ENCODE data around the gene PIK3CG. TPM values are rescaled to one million over a fixed set of nuclear protein-coding genes. Genes with fewer than 3 reads are reported as not detected.
A peak's percentile ranks its signal among the peaks of the same experiment; 100 is the strongest.
"Not testable (repeated sequence)": the region's sequence is repeated elsewhere in the genome, so short reads cannot be mapped to it uniquely, and the experiment has no call there.

The PIK3CG gene
- total RNA-seq, 1 experiment from 2014 or later: not detected

DNA sequence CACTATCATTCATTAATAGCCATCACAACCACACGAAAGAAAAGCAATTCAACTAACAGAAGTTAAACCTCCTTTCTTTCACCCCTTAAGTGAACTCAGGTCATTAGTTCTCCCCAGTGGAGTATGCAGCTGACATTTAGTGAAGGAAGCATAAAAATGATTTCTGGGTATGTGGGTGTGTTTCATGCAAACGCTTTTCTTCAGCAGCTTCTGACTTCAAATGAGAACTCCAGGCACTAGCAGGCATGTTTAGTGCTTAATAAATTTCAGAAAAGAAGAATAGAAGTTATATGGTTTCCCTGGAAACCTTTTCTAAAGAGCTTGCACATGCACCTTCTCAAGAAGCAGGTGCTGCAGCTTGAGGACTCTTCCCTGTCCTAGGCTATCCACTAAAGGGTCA is 62.5 kb downstream of the PIK3CG start:
- DNase-seq (ENCODE audit: extremely low read depth, low read depth): no peak

DNA sequence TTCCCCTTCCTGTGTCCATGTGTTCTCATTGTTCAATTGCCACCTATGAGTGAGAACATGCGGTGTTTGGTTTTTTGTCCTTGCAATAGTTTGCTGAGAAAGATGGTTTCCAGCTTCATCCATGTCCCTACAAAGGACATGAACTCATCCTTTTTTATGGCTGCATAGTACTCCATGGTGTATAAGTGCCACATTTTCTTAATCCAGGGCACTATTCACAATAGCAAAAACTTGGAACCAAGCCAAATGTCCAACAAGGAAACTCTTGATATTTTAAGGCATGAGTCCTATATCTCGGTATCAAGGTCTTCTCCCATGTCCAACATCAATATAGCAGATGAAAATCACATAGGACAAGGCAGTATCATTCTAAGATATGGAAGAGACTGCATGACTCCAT is 64.5 kb downstream of the PIK3CG start:
- DNase-seq (ENCODE audit: extremely low read depth, low read depth): not testable (repeated sequence)

DNA sequence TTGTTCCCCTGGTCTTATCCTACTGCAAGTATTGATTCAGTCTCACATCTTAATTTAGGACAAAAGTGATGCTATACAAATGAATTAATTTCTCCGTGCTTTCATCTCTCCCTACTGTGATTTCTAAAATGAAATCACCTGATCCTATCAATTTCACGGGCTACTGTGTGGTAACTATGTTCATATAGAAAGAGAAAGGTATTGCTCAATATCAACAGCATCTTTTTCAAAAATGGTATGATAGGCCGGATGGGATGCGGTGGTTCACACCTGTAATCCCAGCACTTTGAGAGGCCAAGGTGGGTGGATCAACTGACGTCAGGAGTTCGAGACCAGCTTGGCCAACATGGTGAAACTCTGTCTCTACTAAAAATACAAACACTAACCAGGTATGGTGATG is 71.2 kb downstream of the PIK3CG start:
- no peak for DNase-seq (ENCODE audit: extremely low read depth, low read depth)

DNA sequence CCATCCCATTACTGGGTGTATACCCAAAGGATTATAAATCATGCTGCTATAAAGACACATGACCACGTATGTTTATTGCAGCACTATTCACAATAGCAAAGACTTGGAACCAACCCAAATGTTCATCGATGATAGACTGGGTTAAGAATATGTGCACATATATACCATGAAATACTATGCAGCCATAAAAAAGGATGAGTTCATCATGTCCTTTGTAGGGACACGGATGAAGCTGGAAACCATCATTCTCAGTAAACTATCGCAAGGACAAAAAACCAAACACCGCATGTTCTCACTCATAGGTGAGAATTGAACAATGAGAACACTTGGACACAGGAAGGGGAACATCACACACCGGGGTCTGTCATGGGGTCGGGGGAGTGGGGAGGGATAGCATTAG is 73.0 kb downstream of the PIK3CG start:
- not testable (repeated sequence) for DNase-seq (ENCODE audit: extremely low read depth, low read depth)

DNA sequence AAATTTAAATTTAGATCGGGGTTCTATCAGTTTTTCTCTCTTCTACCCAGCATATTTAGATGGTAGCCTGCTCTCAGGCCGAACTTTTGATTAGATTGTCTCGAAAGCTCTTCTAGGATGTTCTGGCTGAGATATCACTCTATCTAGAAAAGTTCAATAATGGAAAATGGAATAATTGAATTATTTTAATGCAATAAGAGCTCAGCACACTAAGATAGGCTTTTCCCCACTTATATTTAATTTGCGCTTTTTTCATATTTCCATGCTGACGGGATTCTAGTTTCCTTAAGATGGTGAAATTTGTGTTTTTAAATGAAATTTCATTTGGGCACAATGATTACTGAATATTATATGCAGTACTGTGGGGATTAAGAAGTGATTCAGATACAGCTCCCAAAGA is 73.7 kb downstream of the PIK3CG start:
- no peak for DNase-seq (ENCODE audit: extremely low read depth, low read depth)

DNA sequence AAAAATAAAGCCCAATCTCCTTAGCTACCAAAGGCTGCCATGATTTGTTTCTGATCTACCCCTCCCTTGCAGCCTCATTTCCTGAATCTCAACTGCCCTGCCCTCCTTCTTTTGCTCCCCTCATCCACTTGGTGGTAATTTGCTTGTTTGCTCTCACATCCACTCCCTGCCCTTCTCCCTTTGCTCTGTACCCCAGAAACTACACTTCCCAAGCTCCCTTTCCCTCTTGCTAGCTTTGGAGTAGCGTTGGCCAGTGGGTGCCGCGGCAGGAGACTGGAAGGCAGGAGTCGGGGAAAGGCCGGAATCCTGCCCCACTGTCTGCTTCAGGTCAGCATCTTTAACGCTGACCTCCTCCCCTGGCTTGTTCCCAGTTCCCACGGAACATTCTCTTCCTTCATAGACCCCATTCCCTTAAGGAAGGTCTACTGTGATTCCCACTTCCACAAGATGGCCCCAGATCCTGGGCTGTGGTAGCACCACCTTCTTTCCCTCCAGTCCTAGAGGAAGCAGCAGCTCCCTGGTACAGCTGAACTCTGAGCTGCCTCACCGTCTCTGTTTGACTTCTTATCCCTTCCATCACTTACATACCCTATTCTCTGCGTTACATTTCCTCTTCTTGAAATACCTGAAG is 79.1 kb downstream of the PIK3CG start:
- no peak for DNase-seq (ENCODE audit: extremely low read depth, low read depth)

DNA sequence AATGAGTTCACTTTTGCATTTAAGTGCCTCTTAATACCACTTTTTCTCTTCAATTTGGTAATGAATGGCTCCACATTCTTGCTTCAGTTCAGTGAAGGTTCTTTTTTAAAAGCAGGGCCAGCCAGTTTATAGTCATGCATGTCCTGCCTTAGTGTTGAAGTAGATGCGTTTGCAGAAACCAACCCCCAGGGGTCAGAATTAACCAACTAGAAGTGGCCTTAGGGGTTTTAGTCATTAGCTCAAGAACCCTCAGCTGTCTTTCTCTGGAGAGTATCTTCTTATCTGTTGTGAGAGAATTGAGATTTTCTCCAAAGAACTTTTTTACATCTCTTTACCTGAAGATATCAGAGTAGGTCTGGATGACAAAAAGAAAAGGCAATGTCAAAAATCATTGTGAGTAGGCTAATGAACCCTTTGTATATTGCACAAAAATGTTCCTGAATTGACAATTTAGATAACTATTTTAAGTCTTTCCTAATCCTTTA is 82.2 kb downstream of the PIK3CG start:
- DNase-seq (ENCODE audit: extremely low read depth, low read depth): peak; percentile 67

DNA sequence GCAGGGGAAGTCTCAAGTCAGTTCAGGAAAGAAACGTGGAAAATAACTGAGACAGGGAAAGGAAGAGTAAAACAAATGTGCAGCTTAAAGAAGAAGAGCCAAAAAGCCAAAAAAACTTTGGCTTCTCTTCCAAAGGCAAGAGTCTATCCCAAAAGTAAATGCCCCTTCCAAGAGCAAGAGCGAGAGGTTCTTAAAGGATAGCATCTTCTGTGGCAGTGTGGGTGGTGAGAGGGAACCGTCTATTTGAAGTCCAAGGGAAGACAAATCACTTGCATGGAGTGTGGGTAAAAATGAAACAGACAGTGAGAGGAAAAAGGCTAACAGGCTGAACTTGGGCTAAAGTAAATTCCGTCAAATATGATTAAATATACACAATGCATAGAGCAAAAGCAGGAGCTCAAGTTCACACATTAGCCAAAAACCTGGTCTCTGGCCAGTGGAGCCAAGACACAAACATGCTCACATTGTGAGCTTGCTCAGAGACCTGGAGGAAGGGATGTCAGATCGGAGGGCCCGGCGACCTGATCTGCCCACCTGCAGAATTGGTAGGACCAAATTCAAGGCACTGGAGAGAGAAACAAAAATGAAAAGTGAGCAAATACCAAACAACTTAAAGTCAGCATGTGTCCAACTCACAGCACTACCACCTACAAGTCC is 87.0 kb downstream of the PIK3CG start:
- DNase-seq (ENCODE audit: extremely low read depth, low read depth): no peak

DNA sequence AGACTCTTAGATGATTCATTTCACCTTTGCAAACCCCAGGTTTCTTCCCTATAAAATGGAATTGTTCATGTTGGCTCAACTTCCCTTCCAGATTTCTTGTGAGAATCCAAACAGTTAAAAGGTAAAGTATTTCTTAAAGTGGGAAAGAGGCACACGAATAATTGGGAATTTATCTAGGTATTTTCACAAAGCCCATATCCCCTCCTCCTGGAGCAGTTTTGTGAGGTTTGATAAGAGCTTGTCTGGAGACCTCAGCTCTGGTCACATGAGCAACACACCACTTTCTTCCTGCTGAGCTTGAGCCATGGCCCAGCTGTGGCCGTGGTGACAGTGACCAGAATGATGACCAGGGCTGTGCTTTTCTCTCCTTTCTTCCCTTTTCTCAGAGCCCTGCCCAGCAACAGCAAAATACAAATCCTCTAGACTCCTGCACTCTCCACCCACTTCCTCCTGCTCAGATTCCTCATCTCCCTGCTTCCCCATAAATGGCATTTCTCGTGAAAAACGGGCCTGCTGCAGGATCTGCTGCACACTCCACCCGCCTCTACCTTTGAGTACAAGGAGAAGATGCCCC is 87.7 kb downstream of the PIK3CG start:
- no peak for DNase-seq (ENCODE audit: extremely low read depth, low read depth)

DNA sequence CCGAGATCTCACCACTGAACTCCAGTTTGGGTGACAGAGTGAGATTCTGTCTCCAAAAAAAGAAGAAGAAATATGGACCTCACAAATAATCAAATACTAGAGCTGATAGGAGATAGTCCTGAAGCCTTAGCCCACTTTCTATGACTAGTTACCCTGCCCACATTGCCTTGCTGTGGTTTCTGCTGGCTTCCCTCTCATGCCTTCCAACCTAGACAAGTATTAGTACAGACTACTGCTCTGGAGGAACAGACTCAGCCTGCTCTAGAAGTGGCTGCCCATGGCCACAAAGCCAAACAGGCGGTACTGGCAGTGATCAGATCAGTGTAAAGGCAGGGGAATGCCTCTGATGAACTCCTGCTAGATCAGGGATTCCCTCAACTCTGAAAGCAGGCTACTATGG is 89.8 kb downstream of the PIK3CG start:
- no peak for DNase-seq (ENCODE audit: extremely low read depth, low read depth)

DNA sequence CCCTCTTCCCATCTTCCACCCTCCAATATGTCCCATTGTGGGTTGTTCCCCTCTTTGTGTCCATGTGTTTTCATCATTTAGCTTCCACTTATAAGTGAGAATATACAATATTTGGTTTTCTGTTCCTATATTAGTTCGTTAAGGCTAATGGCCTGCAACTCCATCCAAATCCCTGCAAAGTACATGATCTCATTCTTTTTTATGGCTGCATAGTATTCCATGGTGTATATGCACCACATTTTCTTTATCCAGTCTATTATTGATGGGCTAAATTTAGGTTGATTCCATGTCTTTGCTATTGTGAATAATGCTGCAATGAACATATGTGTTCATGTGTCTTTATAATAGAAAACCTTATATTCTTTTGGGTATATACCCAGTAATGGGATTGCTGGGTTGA is 90.8 kb downstream of the PIK3CG start:
- not testable (repeated sequence) for DNase-seq (ENCODE audit: extremely low read depth, low read depth)

Other genes starting within 250 kb of the PIK3CG start
- gene CCDC71L, start 204.1 kb upstream of the PIK3CG start, total RNA-seq (2014; rRNA removed; shearing (Covaris generic)): 8.3 and 11.1 TPM in 2 replicates
- 2.6 and 2.7 TPM in 2 replicates for gene PRKAR2B, start 179.4 kb downstream of the PIK3CG start, total RNA-seq (2014; rRNA removed; shearing (Covaris generic))

All from NCI-H460 (cell line).